ENCODE measurements around the gene ELMO1. TPM values are rescaled to one million over a fixed set of nuclear protein-coding genes. Genes with fewer than 3 reads are reported as not detected.
"Not testable (repeated sequence)": the region's sequence is repeated elsewhere in the genome, so short reads cannot be mapped to it uniquely, and the experiment has no call there.

ELMO1 gene
- total RNA-seq, 1 experiment from 2014 or later = 1.1 TPM

GRCh38 chr7:37142958-37143357, 305.7 kb downstream of the ELMO1 start (continued):
- no peak for TF ChIP-seq ELF1 (IDR thresholded peaks at IDR 0.05; ENCODE audit: borderline replicate concordance, low read depth)
- TF ChIP-seq ZFX (IDR thresholded peaks at IDR 0.05) = no peak
- TF ChIP-seq ZNF274 (IDR thresholded peaks at IDR 0.05; ENCODE audit: low read depth, low read length) = no peak
- no peak for TF ChIP-seq RAD21 (IDR thresholded peaks at IDR 0.05; ENCODE audit: low read depth)
- TF ChIP-seq, protein P1, sequence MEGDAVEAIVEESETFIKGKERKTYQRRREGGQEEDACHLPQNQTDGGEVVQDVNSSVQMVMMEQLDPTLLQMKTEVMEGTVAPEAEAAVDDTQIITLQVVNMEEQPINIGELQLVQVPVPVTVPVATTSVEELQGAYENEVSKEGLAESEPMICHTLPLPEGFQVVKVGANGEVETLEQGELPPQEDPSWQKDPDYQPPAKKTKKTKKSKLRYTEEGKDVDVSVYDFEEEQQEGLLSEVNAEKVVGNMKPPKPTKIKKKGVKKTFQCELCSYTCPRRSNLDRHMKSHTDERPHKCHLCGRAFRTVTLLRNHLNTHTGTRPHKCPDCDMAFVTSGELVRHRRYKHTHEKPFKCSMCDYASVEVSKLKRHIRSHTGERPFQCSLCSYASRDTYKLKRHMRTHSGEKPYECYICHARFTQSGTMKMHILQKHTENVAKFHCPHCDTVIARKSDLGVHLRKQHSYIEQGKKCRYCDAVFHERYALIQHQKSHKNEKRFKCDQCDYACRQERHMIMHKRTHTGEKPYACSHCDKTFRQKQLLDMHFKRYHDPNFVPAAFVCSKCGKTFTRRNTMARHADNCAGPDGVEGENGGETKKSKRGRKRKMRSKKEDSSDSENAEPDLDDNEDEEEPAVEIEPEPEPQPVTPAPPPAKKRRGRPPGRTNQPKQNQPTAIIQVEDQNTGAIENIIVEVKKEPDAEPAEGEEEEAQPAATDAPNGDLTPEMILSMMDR (IDR thresholded peaks at IDR 0.05 in 2 of 3, conservative IDR thresholded peaks at IDR 0.05 in 1 of 3; ENCODE audit: borderline replicate concordance in 1 of 3, insufficient read depth in 1 of 3, low read depth in 2 of 3, low read length in 2 of 3) = no peak
- no peak for TF ChIP-seq SRF (IDR thresholded peaks at IDR 0.05; ENCODE audit: low read depth)

DNA sequence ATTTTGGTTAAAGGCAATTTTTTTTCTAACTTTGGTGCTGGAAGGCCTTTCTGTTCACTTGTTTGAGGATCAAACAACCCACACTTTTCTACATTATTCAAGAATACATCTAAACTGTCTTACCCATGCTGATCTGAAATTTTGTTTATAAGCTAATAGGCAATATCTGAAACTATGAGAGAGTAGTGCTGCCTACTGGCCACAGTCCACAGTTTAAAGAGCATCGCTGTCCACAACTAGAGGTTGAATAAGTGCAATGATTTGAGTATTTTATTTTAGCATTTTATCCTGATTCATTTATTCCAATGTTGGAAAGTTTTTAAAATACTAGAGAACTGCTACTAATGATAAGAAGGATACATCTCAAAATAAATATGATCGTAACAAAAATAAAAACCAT, 306.9 kb downstream of the ELMO1 start:
- H3K27ac ChIP-seq (ENCODE audit: low read depth, low read length) = no peak overlapping the region
- no peak for TF ChIP-seq YY1 (IDR thresholded peaks at IDR 0.05; ENCODE audit: extremely low read depth, insufficient replicate concordance, low read depth, low read length)
- no peak for TF ChIP-seq EZH2phosphoT487 (IDR thresholded peaks at IDR 0.05; ENCODE audit: borderline replicate concordance)
- TF ChIP-seq, protein P2, sequence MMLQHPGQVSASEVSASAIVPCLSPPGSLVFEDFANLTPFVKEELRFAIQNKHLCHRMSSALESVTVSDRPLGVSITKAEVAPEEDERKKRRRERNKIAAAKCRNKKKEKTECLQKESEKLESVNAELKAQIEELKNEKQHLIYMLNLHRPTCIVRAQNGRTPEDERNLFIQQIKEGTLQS (IDR thresholded peaks at IDR 0.05) = no peak
- TF ChIP-seq, protein P1 (IDR thresholded peaks at IDR 0.05 in 2 of 3, conservative IDR thresholded peaks at IDR 0.05 in 1 of 3; ENCODE audit: borderline replicate concordance in 1 of 3, insufficient read depth in 1 of 3, low read depth in 2 of 3, low read length in 2 of 3) = peak in 1 of 3 experiments; percentile 17; a peak in 1 of 6 replicates
- TF ChIP-seq RAD21 (IDR thresholded peaks at IDR 0.05; ENCODE audit: low read depth) = peak; percentile 47
- no peak for TF ChIP-seq EZH2 (IDR thresholded peaks at IDR 0.05)

GRCh38 chr7:37133902-37134301, 314.8 kb downstream of the ELMO1 start:
- H3K27ac ChIP-seq (ENCODE audit: low read depth, low read length); H3K9ac ChIP-seq (ENCODE audit: low read length); H3K4me3 ChIP-seq (replicated peaks in 1 of 2; ENCODE audit: low read depth in 1 of 2, low read length in 2 of 2); RAD21 ChIA-PET (ENCODE audit: low non-redundant PET in 1 of 2, low total read pairs in 2 of 2, uncharacterized antibody in 2 of 2, unreplicated experiment in 2 of 2); H2AFZ ChIP-seq (ENCODE audit: low read depth, low read length, poor library complexity, severe bottlenecking); H3K9me3 ChIP-seq (ENCODE audit: control insufficient read depth in 1 of 2, insufficient read depth in 1 of 2, low read depth in 1 of 2, low read length in 2 of 2); H3K36me3 ChIP-seq (ENCODE audit: control insufficient read depth in 1 of 2, insufficient read depth in 2 of 2, low read length in 2 of 2); BruUV-seq (replicated peaks); H3K4me1 ChIP-seq (ENCODE audit: control insufficient read depth in 1 of 2, insufficient read depth in 2 of 2, low read length in 2 of 2); H3K9me2 ChIP-seq (ENCODE audit: insufficient read depth); POLR2A ChIA-PET; CTCF ChIA-PET; H3K79me2 ChIP-seq (ENCODE audit: insufficient read depth, low read length); ATAC-seq; H4K20me1 ChIP-seq (ENCODE audit: insufficient read depth); intact Hi-C loops (cut with micrococcal nuclease); DNase-seq (ENCODE audit: low read depth, low spot score); H3K4me2 ChIP-seq (ENCODE audit: low read length); H3K27me3 ChIP-seq (ENCODE audit: insufficient read depth, low read length): not testable (repeated sequence)

More for the DNA sequence above, 306.9 kb downstream of the ELMO1 start:
- no peak for ATAC-seq
- Histone ChIP-seq H3K9ac (ENCODE audit: low read length) (no peak overlapping the region), H3K9me3 (ENCODE audit: control insufficient read depth in 1 of 2, insufficient read depth in 1 of 2, low read depth in 1 of 2, low read length in 2 of 2) (no peaks in the 10 kb centered on the region), H3K36me3 (ENCODE audit: control insufficient read depth in 1 of 2, insufficient read depth in 2 of 2, low read length in 2 of 2) (no peaks in the 10 kb centered on the region), H3K4me3 (replicated peaks in 1 of 2; ENCODE audit: low read depth in 1 of 2, low read length in 2 of 2) (no peak overlapping the region), H4K20me1 (ENCODE audit: insufficient read depth) (no peaks in the 10 kb centered on the region), H3K4me1 (ENCODE audit: control insufficient read depth in 1 of 2, insufficient read depth in 2 of 2, low read length in 2 of 2) (no peaks in the 10 kb centered on the region), H3K9me2 (ENCODE audit: insufficient read depth) (no peaks in the 10 kb centered on the region), H2AFZ (ENCODE audit: low read depth, low read length, poor library complexity, severe bottlenecking) (no peak overlapping the region), H3K79me2 (ENCODE audit: insufficient read depth, low read length) (no peaks in the 10 kb centered on the region), H3K4me2 (ENCODE audit: low read length) (no peak overlapping the region), H3K27me3 (ENCODE audit: insufficient read depth, low read length) (no peaks in the 10 kb centered on the region)
- intact Hi-C loops (cut with micrococcal nuclease) = no loop called here
- BruUV-seq (replicated peaks) = no TSS peak
- DNase-seq (ENCODE audit: low read depth, low spot score) = no peak
- ChIA-PET RAD21 (ENCODE audit: low non-redundant PET in 1 of 2, low total read pairs in 2 of 2, uncharacterized antibody in 2 of 2, unreplicated experiment in 2 of 2) (no interaction called here), POLR2A (no interaction called here), CTCF (no interaction called here)
